ENCODE measurements around the gene CSPG5.

GRCh38 chr3:47556351-47556750 lies 22.3 kb downstream of the CSPG5 start:
- TF ChIP-seq ZNF274 (IDR thresholded peaks at IDR 0.05; ENCODE audit: low read depth, low read length) (no peak), CTCF (IDR thresholded peaks at IDR 0.05 in 2 of 3, conservative IDR thresholded peaks at IDR 0.05 in 1 of 3; ENCODE audit: borderline replicate concordance in 1 of 3, insufficient read depth in 1 of 3, low read depth in 2 of 3, low read length in 2 of 3) (no peak), EZH2 (IDR thresholded peaks at IDR 0.05) (no peak)

Data from HCT116 (cell line).